Gastroesophageal sphincter (tissue), 3 donors: ENCODE measurements around the gene SLC25A21.

Experiments used
- EP300 ChIP-seq: sonication (generic); formaldehyde crosslinking; IDR thresholded peaks from one replicate; pipeline ENCODE4 v1.6.1; 2017; ENCODE audit warnings: antibody characterized with exemption, mild to moderate bottlenecking
- POLR2AphosphoS5 ChIP-seq: sonication (generic); formaldehyde crosslinking; IDR thresholded peaks from one replicate; pipeline ENCODE4 v1.6.1; 2017; ENCODE audit warnings: antibody characterized with exemption
- TF ChIP-seq, protein P1 (sequence below), 4 experiments: fragments of 200-600 bp in 2 of 4; fragments of 450-650 bp in 2 of 4; sonication (generic) in 1 of 4; IDR thresholded peaks; one replicate each; pipeline ENCODE4 v1.5.1; 2017 to 2019; ENCODE audit warnings: antibody characterized with exemption in 4 of 4, mild to moderate bottlenecking in 2 of 4, moderate library complexity in 2 of 4

- no peak for TF ChIP-seq EP300
- TF ChIP-seq, protein P1, sequence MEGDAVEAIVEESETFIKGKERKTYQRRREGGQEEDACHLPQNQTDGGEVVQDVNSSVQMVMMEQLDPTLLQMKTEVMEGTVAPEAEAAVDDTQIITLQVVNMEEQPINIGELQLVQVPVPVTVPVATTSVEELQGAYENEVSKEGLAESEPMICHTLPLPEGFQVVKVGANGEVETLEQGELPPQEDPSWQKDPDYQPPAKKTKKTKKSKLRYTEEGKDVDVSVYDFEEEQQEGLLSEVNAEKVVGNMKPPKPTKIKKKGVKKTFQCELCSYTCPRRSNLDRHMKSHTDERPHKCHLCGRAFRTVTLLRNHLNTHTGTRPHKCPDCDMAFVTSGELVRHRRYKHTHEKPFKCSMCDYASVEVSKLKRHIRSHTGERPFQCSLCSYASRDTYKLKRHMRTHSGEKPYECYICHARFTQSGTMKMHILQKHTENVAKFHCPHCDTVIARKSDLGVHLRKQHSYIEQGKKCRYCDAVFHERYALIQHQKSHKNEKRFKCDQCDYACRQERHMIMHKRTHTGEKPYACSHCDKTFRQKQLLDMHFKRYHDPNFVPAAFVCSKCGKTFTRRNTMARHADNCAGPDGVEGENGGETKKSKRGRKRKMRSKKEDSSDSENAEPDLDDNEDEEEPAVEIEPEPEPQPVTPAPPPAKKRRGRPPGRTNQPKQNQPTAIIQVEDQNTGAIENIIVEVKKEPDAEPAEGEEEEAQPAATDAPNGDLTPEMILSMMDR (IDR thresholded peaks at IDR 0.05) = no peak
- TF ChIP-seq POLR2AphosphoS5 = no peak
Observed at GRCh38 chr14:36672095-36672494, 500.3 kb downstream of the SLC25A21 start.
